ENCODE data around the gene FAM241A.

- TF ChIP-seq CTCF (IDR thresholded peaks at IDR 0.05; ENCODE audit: insufficient read depth, low read length, poor library complexity, severe bottlenecking) (no peak), EZH2phosphoT487 (conservative IDR thresholded peaks at IDR 0.05; ENCODE audit: low read length) (no peak)
These were observed 40.1 kb downstream of the FAM241A start for GRCh38 chr4:112185334-112185733.
